Dermis microvascular lymphatic vessel endothelial cell (primary cell): ENCODE data around the gene GSDMA. TPM values are rescaled to one million over a fixed set of nuclear protein-coding genes. Genes with fewer than 3 reads are reported as not detected.
"Not testable (repeated sequence)": the region's sequence is repeated elsewhere in the genome, so short reads cannot be mapped to it uniquely, and the experiment has no call there.

Source experiments
- DNase-seq, 2 donors: peaks; one replicate each; pipeline versions ENCODE4 v3.0.0 to v3.0.0-alpha.2; 2010; ENCODE audit warnings: low read depth in 2 of 2
- total RNA-seq: library from RNA; depleted of rRNA; stranded (reverse); fragments of >200 nt; gene quantifications from 2 replicates; pipeline ENCODE4 v1.2.1, GENCODE V29; 2014

GSDMA gene
- total RNA-seq, 1 donor from 2014 or later, result not detected

DNA sequence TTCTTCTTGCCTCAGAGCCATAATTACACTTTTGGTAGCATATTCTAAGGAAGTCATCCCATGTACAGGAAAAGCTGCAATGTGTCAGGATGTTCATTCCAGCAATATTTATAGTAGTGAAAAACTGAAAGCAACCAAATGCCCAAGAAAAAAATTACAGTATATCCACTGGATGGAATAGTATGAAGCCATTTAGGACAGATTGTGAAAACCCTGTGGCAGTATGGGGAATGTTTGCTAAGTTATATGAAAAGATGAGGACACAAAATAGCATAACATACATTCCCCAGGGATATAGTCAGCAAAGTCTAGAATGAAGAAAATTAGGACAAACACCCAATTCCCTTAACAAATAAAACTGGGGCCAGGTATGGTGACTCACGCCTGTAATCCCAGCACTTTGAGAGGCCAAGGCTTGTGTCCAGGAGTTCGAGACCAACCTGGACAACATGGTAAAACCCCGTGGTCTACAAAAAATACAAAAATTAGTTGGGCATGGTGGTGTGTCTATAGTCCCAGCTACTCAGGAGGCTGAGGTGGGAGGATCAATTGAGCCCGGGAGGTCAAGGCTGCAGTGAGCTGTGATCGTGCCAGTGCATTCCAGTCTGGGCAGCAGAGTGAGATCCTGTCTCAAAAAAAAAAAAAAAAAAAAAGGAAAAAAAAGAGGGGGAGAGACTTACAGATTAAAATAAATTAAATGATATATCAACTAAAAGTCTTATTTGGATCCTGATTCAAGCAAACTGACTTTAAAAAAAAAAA is 33.0 kb upstream of the GSDMA start:
- peak in 1 of 2 donors; percentile 61 for DNase-seq

DNA sequence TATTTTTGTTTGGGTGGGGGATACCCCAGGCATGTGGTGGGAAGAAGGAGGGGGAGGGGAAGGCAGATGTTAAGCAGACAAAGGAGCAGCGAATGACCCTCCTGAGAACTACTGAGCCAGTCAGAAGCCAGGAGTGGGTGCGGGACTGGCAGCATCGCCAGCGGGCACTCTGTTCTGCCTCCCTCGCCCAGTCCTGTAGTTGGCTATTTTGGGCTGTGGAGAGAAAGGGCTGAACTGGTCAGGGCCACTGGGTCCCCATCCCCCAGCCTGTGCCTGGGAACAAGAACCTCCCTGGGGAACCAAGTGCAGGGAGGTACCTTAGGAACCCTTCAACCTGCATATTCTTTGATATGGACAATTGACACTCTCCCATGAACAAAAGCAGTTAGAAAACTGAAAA is 28.9 kb upstream of the GSDMA start:
- DNase-seq, result no peak

DNA sequence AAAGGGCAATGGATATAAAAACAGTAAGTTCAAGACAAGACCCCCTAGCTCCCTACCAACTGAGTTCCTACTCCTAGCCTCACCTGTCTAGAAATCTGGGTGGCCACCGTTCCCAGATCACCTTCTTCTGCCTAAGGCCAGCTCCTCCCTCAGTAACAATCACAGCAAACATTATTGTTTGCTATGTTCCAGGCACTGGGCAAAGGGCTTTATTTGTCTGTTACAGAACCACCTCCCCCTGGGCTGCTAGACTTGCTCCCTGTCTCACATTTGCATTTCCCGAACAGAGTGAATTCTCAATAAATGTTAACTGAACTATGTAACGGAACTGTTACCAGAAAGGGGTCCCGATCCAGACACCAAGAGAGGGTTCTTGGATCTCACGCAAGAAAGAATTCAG is 28.5 kb upstream of the GSDMA start:
- DNase-seq, result no peak

DNA sequence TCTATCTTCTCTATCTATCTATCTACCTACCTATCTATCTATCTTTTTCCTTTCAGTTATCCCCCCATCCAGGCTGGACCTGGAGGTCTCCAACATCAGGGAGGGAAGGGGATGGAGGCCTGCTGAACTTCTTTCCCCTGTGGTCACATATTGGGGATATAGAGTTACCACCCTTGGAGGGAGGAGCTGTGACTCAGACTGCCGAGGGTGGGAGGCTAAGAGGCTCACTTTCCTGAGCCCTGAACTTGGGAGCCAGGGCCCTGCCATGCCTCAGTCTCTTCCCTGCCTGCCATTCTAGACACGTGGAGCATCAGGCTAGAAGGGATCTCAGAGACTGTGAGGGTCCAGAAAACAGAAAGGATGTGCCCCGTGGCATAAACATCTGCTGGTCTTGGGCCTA is 26.9 kb upstream of the GSDMA start:
- no peak for DNase-seq

DNA sequence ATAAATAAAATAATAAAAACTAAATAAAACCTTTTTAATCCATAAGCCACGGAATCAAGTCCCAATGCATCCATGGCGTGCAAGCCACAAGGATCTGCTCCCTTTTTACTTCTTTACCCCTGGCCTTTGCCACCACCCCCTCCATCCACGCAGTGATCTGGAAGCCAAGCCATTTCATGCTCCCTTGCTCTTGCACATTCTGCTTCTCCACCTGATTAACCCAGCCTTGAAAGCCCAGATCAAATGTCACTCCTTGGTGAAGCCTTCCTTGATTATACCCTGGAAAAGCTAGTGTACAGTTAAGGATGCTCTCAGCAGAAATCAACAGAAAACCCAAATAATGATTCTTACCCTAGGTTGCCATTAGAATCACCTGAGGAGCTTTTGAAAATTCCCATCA is 25.4 kb upstream of the GSDMA start:
- no peak for DNase-seq

DNA sequence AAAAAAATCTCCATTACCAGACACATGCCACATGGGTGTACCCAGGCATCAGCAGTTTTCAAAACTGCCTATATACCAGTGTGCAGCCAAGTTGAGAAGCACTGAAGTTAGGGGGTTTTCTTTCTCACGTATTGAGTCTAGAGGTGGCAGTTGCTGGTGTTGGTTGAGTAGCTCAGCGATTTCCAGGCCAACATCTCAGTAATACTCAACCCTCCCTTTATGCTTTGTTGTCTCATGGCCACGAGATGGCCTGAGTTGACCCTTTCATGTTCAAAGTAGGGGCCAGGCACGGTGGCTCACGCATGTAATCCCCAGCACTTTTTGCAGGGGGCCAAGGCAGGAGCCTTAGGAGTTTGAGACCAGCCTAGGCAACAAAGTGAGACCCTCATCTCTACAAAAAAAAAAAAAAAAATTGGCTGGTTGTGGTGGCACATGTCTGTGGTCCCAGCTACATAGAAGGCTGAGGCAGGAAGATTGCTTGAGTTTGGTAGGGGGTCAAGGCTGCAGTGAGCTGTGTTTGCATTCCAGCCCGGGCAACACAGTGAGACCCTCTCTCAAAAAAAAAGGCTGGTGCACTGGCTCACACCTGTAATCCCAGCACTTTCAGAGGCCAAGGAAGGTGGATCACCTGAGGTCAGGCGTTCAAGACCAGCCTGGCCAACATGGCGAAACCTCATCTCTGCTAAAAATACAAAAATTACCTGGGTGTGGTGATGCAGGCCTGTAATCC is 24.5 kb upstream of the GSDMA start:
- DNase-seq, result no peak

DNA sequence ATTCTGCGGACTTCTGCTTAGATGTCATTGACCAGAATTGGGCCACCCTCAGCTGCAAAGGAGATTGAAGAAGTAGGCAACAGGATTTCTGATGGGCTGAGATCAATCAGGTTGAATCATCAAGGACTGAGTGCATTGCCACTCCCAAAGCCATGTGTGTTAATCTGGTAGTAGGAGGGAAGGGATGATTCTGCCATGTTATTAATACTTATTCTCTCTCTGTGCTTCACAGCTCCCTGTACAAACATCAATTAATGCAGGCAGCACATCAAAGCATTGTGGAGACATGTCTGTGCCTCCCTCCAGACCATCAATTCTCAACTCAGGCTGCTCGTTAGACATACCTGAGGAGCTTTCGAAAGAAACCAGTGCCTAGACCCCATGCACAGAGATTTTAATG is 23.7 kb upstream of the GSDMA start:
- no peak for DNase-seq

DNA sequence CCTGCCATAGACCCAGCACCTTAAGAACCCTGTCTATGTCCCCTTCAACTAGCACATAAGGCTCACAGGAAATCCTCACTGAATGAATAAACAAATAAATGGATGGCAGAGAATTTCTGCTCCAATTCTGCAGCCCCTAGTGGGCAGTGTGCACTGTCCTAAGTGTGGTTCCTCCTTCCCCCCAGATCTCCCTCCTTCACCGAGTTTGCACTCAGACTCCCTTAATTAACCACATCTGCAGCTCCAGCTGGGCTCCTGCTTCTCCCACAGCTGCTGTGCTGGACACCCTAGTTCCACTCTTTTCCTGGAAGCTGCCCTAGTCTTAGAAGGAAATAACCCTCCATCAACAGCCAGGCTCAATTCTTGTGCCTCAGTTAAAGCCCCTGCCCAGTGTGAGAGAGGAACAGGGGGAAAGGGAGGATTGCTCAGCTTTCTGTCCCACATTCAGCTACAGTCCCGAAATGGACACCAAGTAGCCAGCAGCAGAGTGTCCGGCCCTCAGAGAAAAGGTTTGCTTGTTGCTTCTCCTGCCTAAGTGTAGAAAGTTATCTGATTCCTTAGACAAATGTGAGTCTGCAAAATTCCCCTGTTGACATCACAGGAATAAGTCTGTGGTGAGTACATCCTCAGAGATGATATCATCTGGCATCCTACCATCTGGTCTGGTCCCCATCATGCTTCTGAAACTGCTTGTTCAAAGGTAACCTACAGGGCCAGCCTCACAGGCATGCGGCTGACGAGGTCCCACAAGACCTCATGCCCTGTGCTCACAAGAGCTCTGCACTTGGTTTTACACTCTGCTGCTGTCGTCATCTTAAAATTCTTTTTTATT is 23.0 kb upstream of the GSDMA start:
- DNase-seq, result peak in 1 of 2 donors; percentile 33

DNA sequence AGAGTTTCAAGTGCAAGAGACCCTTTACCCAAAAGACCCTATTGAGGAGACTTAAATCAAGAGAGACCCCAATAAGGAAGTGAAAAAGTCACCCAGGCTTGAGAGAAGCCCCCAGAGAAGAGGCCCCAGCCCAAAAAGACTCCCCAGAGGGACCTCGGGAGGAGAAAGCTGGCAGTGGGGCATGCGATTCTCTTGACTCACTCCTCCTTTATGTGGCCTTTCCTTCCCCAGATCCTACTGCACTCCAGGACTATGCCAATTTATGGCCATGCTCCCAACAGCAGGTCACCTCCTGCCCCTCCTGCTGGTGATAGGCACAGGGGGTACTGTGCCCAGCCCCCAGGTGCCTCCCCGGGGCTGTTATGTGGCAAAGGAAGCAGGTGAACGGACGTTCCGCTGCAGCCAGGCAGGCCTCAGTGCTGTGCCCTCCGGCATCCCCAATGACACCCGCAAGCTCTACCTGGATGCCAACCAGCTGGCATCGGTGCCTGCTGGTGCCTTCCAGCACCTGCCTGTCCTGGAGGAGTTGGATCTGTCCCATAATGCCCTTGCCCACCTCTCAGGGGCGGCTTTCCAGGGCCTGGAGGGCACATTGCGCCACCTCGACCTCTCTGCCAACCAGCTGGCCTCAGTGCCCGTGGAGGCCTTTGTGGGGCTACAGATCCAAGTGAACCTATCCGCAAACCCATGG is 19.0 kb upstream of the GSDMA start:
- DNase-seq, result no peak

DNA sequence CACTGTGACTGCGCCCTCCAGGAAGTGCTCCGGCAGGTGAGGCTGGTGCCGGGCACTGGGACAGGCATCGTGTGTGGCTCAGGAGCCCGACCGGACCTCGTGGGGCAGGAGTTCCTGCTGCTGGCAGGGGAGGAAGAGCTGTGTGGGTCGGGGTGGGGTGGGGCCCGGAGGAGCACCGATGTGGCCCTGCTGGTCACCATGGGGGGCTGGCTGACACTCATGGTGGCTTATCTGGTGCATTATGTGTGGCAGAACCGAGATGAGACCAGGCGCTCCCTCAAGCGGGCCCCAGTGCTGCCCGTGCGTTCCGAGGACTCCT is 18.5 kb upstream of the GSDMA start:
- no peak for DNase-seq

DNA sequence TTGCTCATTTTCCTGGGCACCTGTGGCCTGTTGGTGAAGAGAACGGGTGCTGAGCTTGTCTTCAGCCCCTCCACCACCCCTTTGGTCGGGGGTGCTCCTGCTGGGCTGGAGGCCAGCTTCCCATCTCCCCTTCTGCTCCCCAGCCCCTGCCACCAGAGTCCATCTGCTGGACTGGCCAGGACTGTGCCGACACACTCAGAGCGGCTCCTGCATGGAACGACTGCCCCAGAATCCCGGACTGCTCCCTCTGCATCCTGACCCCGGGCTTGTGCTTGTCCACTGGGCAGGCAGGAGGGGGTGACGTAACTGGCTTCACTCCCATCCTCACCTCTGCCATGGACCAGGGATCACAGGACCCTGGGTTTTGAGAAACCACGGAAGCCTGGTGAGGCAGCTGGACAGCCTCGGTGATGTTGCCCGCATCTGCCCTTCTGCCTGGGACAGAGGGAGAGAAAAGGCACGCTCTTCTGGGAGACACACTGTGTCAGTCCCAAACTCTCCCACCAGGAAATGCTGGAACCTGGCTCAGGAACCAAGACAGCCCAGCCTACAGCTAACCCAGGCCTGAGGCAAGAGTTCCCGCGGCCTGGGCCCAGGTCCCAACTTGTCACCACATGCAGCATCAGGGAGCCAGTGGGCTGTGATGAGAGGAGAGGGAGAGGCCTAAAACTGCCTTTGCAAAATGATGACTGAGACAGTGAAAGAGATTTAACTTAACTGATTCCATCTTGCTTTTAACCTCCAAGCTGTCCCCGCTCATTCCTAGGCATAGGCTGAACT is 16.1 kb upstream of the GSDMA start:
- DNase-seq, result no peak

DNA sequence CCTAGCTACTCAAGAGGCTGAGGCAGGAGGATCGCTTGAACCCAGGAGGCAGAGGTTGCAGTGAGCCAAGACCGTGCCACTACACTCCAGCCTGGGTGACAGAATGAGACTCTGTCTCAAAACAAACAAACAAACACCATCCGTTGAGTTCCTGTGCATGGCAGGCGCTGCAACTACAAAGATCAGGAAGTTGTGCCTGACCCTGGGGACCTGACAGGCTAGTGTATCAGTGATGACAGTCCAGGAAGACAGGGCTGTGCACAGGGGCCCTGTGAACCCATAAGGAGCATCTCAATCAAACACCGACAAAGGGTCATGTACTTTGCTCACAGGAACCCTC is 14.3 kb upstream of the GSDMA start:
- not testable (repeated sequence) for DNase-seq

DNA sequence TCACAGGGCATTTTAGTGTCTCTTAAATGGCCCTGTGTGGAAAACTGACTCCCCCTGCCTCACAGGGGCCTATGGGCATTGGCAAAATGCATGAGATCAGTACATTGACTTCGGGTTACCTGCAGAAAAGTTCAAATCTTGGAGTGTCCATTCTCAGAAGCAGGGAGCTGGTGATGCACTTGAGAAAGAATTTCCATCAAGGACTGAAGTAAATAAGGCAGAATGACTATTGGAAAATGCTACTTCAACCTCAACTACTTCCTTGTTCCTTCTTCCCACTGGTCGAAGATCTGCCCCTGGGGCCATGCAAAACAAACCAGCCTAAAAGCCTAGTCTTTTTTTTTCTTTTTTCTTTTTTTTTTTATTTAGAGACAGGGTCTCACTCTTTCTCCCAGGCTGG is 13.8 kb upstream of the GSDMA start:
- DNase-seq, result no peak

DNA sequence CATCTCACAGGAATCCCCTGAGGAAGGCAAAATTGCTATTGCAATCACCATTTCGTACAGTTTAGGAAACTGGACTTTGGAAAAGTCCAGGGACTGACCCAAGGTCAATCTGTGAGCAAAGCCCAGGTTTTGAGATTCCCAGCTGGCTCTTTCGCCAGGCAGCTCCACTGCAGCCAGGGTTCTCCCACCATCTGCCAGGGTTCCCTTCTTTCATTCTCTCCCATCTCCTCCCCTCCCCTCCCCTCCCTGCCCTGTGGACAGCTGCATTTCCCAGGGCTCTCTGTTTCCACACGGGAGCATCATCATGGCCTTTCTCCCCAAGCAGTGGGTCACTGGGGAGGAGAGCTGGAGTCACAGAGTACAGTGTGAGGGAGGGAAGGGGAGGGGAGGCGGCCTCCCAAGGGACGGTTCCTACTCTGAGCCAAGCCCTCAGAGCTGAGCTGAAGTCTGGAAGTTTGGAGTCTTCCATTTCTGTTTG is 11.9 kb upstream of the GSDMA start:
- DNase-seq, result no peak

DNA sequence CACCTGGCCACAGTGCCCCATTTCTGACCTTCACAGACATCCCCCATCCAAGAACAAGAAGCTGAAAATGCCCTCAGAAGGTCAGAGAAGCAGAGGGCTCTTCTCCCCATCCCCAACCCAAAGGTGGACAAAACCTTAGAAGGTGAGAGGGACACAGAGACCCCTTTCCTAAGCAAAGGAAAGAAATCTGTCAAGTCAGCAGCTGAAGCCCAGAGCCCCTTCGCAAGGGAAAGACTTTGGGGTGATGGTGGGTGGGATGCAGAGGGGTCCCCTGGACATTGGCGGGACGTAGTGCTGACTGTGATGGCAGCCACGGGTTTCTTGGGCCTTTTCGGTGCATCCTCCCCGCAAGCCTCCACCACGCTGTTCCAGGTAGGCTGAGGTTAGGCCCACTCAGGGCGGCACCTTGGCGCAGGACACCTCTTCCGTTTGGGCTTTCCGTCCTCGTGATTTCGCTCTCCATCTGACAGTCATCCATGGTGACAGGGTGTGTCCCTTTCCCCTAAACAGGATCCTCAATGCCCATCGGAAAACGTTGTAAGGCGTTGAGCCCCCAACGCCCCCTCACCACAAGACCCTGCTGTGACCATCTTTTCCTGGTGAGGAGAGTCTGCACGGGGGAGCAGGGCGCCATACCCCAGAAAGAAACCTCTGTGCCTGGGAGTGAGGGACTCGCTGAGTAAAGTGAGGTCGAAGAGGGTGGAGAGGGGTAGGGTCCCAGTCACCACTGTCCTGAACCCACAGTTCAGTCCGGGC is 10.7 kb upstream of the GSDMA start:
- DNase-seq, result no peak

DNA sequence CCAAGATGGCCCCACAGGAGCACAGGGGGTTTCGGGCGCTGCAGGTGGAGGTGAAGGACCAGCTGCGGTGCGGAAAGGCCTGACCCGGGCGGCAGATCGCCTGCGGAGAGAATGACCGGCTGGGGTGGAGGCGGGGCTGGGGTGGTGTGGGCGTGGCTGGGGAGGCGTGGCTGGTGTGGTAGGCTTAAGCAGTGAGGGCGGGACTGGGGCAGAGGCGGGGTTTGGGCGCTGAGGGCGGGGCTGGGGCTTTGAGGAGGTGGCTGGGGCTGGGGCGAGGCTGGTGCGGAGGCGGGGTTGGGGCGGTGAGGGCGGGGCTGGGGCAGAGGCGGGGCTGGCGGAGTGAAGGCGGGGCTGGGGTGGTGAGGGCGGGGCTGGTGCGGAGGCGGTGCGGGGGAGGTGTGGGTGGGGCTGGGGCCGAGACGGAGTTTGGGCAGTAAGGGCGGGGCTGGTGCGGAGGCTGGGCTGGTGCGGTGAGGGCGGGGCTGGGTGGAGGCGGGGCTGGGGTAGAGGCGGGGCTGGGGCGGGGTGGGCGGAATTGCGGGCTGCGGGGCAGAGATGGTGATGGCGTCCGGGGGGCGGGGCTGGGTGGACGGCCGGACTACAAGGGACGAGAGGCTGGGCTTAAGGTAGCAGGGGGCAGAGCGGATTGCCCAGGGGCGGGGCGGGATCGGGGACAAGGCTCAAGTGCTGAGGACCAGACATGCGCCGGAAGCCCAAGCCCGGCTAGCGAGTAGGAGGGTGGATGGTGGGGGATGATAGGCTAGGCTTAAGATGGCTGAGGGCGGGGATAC is 9.9 kb upstream of the GSDMA start:
- DNase-seq, result peak; percentile 84 to 96

DNA sequence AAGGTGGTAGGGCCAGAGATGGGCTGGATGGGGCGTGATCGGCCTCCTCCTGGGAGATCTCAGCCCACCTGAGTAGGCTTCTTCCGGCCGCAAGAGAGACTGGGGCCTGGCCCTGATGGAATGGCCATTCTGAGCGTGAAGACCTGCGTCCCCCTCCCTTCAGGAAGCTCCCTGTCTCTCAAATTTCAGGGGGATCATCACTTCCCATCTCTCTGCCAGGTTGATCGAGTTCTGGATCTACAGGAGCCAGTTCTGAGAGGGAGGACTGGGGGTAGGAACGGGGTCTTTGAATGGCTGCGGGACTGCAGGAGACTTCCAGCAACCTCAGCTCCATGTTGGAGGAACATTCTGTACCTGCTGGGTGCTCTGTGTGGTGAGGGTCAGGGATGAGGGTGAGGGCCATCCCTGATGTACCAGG is 9.3 kb upstream of the GSDMA start:
- no peak for DNase-seq

DNA sequence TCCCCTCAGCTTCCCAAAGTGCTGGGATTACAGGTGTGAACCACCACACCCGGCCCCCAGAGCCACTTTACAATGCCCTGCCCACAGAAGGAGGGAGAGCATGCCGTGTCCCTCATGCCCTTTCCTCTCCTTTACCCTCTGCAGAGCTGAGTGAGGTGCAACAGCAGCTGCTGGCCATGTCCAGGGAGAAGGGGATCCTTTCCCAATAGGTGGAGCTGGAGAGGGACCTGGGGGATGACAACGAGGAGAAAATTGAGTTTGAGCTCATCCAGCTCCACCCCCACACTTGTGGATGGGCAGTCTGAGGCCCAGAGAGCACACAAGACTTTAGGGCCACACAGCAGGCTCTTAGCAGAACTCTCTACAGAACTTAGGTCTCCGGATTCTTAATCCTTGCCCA is 7.9 kb upstream of the GSDMA start:
- no peak for DNase-seq

DNA sequence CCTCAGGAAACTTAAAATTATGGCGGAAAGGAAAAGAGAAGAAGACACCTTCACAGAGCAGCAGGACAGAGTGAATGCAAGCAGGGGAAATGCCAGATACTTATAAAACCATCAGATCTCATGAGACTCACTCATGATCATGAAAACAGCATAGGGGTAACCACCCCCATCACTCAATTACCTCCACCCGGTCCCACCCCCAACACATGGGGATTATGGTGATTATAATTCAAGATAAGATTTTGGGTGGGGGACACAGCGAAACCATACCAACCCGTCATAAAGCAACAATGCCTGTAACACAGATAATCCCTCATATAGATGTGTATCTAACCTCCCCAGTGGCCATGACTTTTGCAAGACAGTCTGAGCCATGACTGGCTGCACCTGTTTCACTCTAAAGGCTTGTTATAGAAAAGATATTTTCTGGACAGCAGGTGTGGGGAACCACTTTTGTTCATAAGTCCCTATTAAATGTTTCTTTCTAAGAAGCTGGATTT is 7.0 kb upstream of the GSDMA start:
- DNase-seq, result no peak
